Measurements from ENCODE around the gene EPHA1. TPM values are rescaled to one million over a fixed set of nuclear protein-coding genes. Genes with fewer than 3 reads are reported as not detected.

EPHA1 gene
- total and polyA plus RNA-seq, 2 donors (not counting 1 experiment from before 2014, with no cell fraction given): 0.39 to 0.49 TPM

DNA sequence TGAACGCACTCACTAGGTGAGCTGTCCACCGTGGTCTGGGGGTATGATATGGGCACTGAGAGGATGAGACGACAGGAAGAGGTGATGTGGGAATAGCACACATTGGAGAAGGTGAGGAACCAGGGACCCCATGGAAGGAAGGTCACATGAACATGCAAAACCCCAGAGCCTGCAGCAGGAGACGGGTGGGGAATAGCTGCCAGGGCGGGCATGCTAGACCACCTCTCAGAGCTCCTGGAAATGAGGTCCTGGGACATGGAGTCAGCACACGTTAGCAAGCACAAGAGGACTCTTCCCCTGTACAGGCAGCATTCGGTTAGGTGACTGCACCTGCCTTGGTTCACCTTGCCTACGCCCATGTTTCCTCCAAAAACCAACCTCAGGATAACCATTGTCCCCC, 54.3 kb downstream of the EPHA1 start:
- peaks cover 2% of the 10 kb centered on the region for H3K4me1 Mint-ChIP-seq
- Histone ChIP-seq H3K27ac (ENCODE audit: low read length in 2 of 2) (no peak overlapping the region), H3K4me2 (replicated peaks; ENCODE audit: low read depth, low read length, poor library complexity, severe bottlenecking) (no peak overlapping the region), H2AFZ (ENCODE audit: insufficient read depth, low read depth, low read length, poor library complexity, severe bottlenecking) (no peak overlapping the region), H3K79me2 (ENCODE audit: control insufficient read depth, insufficient read depth, low read length) (no peaks in the 10 kb centered on the region), H3K9ac (ENCODE audit: low read length) (no peak overlapping the region), H3K36me3 (replicated peaks in 1 of 2; ENCODE audit: control extremely low read depth in 1 of 2, control insufficient read depth in 1 of 2, extremely low read depth in 1 of 2, insufficient read depth in 2 of 2, low read length in 1 of 2) (no peaks in the 10 kb centered on the region), H3K27me3 (replicated peaks in 1 of 4; ENCODE audit: control extremely low read depth in 1 of 4, control insufficient read depth in 3 of 4, insufficient read depth in 4 of 4, low read length in 3 of 4) (peaks cover 0 to 4% (median 0%) of the 10 kb centered on the region in 4 experiments), H4K20me1 (ENCODE audit: control insufficient read depth, insufficient read depth, low read length, poor library complexity, severe bottlenecking) (no peaks in the 10 kb centered on the region), H3K4me1 (ENCODE audit: control insufficient read depth in 2 of 2, insufficient read depth in 2 of 2, low read length in 2 of 2) (no peaks in the 10 kb centered on the region), H3K9me3 (ENCODE audit: control extremely low read depth in 1 of 3, control insufficient read depth in 2 of 3, insufficient read depth in 1 of 3, low read length in 2 of 3) (peaks cover 0 to under 1% (median 0%) of the 10 kb centered on the region in 3 donors), H3K4me3 (ENCODE audit: control extremely low read depth in 1 of 5, extremely low read depth in 1 of 5, insufficient read depth in 1 of 5, low read depth in 2 of 5, low read length in 4 of 5) (no peak overlapping the region)
- no peaks in the 10 kb centered on the region for H3K9me3 Mint-ChIP-seq (ENCODE audit: insufficient read depth)
- peaks cover 46% of the 10 kb centered on the region for H3K27me3 Mint-ChIP-seq
- ChIA-PET CTCF (interaction anchor here (1.8 kb wide), 1 partner anchor 9 kb away, joined by 4 read pairs; no protein-coding TSS in a partner anchor), POLR2A (no interaction called here)
- intact Hi-C loops (cut with micrococcal nuclease): no loop called here
- ATAC-seq (ENCODE audit: low read depth): no peak
- H3K27ac Mint-ChIP-seq: no peak overlapping the region
- DNase-seq: no peak
- TF ChIP-seq CTCF (IDR thresholded peaks at IDR 0.05): no peak
- no peak for TF ChIP-seq EZH2 (IDR thresholded peaks at IDR 0.05; ENCODE audit: borderline replicate concordance, insufficient read depth, low read depth, low read length, poor library complexity, severe bottlenecking)
- 90% methylated on average over 8 of the region's 8 CpGs for WGBS (ENCODE audit: insufficient coverage)
- no peak overlapping the region for H3K4me3 Mint-ChIP-seq

DNA sequence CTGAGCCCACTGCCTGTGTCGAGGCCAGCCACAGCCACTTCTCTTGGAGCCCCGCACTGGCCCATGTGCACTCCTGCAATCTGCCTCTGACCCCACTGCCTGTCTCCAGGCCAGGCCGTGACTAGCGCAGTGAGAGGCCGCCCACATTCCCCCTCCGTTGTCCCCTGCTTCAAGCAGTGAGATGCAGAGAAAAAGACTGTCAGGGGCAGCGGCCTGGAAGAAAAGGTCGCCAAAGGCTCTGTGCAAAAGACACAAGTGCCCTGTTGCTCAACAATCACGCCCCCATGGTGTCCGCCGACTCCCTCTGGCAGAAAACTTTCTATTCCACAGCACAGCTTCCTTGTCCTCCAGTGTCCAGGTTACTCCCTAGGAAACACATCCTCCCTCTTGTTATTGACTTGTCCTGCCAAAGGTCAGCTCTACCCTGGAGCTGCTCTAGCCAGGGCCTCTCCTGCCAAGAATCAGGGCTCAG, 56.1 kb downstream of the EPHA1 start:
- intact Hi-C loops (cut with micrococcal nuclease): no loop called here
- H4K20me1 ChIP-seq (ENCODE audit: control insufficient read depth, insufficient read depth, low read length, poor library complexity, severe bottlenecking): no peaks in the 10 kb centered on the region
- H3K4me3 ChIP-seq (ENCODE audit: control extremely low read depth in 1 of 5, extremely low read depth in 1 of 5, insufficient read depth in 1 of 5, low read depth in 2 of 5, low read length in 4 of 5): no peak overlapping the region
- no peak overlapping the region for H3K27ac ChIP-seq (ENCODE audit: low read length in 2 of 2)
- H3K4me2 ChIP-seq (replicated peaks; ENCODE audit: low read depth, low read length, poor library complexity, severe bottlenecking): no peak overlapping the region
- TF ChIP-seq CTCF (IDR thresholded peaks at IDR 0.05): no peak
- TF ChIP-seq EZH2 (IDR thresholded peaks at IDR 0.05; ENCODE audit: borderline replicate concordance, insufficient read depth, low read depth, low read length, poor library complexity, severe bottlenecking): no peak
- no peaks in the 10 kb centered on the region for H3K9me3 ChIP-seq (ENCODE audit: control extremely low read depth in 1 of 3, control insufficient read depth in 2 of 3, insufficient read depth in 1 of 3, low read length in 2 of 3)
- H3K9ac ChIP-seq (ENCODE audit: low read length): no peak overlapping the region
- H3K4me1 ChIP-seq (ENCODE audit: control insufficient read depth in 2 of 2, insufficient read depth in 2 of 2, low read length in 2 of 2): no peaks in the 10 kb centered on the region
- Mint-ChIP-seq H3K27me3 (peaks cover 44% of the 10 kb centered on the region), H3K4me3 (no peak overlapping the region), H3K4me1 (peaks cover 2% of the 10 kb centered on the region), H3K9me3 (ENCODE audit: insufficient read depth) (no peaks in the 10 kb centered on the region), H3K27ac (no peak overlapping the region)
- peaks cover 0 to 5% (median 0%) of the 10 kb centered on the region in 4 experiments for H3K27me3 ChIP-seq (replicated peaks in 1 of 4; ENCODE audit: control extremely low read depth in 1 of 4, control insufficient read depth in 3 of 4, insufficient read depth in 4 of 4, low read length in 3 of 4)
- whole genome bisulfite sequencing (ENCODE audit: insufficient coverage): 93% methylated on average over 11 of the region's 11 CpGs
- DNase-seq (no peak), ATAC-seq (ENCODE audit: low read depth) (no peak)
- H3K36me3 ChIP-seq (replicated peaks in 1 of 2; ENCODE audit: control extremely low read depth in 1 of 2, control insufficient read depth in 1 of 2, extremely low read depth in 1 of 2, insufficient read depth in 2 of 2, low read length in 1 of 2): no peaks in the 10 kb centered on the region
- ChIA-PET CTCF (no interaction called here), POLR2A (no interaction called here)
- no peak overlapping the region for H2AFZ ChIP-seq (ENCODE audit: insufficient read depth, low read depth, low read length, poor library complexity, severe bottlenecking)
- no peaks in the 10 kb centered on the region for H3K79me2 ChIP-seq (ENCODE audit: control insufficient read depth, insufficient read depth, low read length)
